MM.1S (cell line): ENCODE results near the gene TFAP2D.

Experiments used
- CTCF ChIP-seq: fragments of 300-600 bp; sonication (generic); IDR thresholded peaks from 2 replicates; pipeline ENCODE4 v1.5.1; 2016; ENCODE audit warnings: antibody characterized with exemption, low read length, mixed read lengths
- EZH2 ChIP-seq: fragments of 300-600 bp; sonication (generic); optimal IDR thresholded peaks from 2 replicates; pipeline ENCODE3; 2017; ENCODE audit warnings: low read depth, mild to moderate bottlenecking, antibody characterized with exemption, low read length, mixed read lengths

GRCh38 chr6:50744976-50745375 is 31.6 kb downstream of the TFAP2D start:
- TF ChIP-seq EZH2 (no peak), CTCF (no peak)
